Ascending aorta (tissue), 2 donors: ENCODE results near the gene OCSTAMP. TPM values are rescaled to one million over a fixed set of nuclear protein-coding genes. Genes with fewer than 3 reads are reported as not detected.

Experiments
- DNase-seq, 2 donors: peaks; one replicate each; pipeline ENCODE4 v3.0.0-alpha.2; 2019; ENCODE audit warnings: low spot score in 2 of 2
- H3K27ac ChIP-seq, 2 donors: fragments of 200-600 bp; sonication (generic); one replicate each; pipeline ENCODE4 v1.5.1; 2016 to 2017; ENCODE audit warnings: mild to moderate bottlenecking in 1 of 2
- H3K27me3 ChIP-seq: fragments of 200-600 bp; sonication (generic); one replicate; pipeline ENCODE4 v1.5.1; 2017
- H3K36me3 ChIP-seq, 2 donors: fragments of 200-600 bp; sonication (generic); one replicate each; pipeline ENCODE4 v1.5.1; 2016
- H3K4me1 ChIP-seq, 2 donors: fragments of 200-600 bp; sonication (generic); one replicate each; pipeline ENCODE4 v1.5.1; 2016 to 2017; ENCODE audit warnings: mild to moderate bottlenecking in 1 of 2
- H3K4me3 ChIP-seq, 2 donors: fragments of 200-600 bp; sonication (generic); one replicate each; pipeline ENCODE4 v1.5.1; 2016 to 2017; ENCODE audit warnings: mild to moderate bottlenecking in 1 of 2
- H3K9me3 ChIP-seq, 2 donors: fragments of 200-600 bp; sonication (generic); one replicate each; pipeline ENCODE4 v1.5.1; 2016
- intact Hi-C: fragments of 100-400 bp; cut with DNase I; formaldehyde crosslinking; loops from one replicate; pipeline ENCODE4 v1.15.1; 2023
- total RNA-seq: library from RNA; depleted of rRNA; stranded (reverse); fragments of >200 nt; gene quantifications from one replicate; pipeline ENCODE4 v1.1.0, GENCODE V29; 2016
- TF ChIP-seq, protein P1 (sequence below), 3 experiments: fragments of 200-600 bp in 2 of 3; fragments of 450-650 bp in 1 of 3; sonication (generic) in 2 of 3; IDR thresholded peaks; one replicate each; pipeline ENCODE4 v1.5.1; 2016 to 2019; ENCODE audit warnings: antibody characterized with exemption in 3 of 3, mild to moderate bottlenecking in 1 of 3, moderate library complexity in 1 of 3

The OCSTAMP gene
- total RNA-seq, 1 donor from 2014 or later: not detected

DNA sequence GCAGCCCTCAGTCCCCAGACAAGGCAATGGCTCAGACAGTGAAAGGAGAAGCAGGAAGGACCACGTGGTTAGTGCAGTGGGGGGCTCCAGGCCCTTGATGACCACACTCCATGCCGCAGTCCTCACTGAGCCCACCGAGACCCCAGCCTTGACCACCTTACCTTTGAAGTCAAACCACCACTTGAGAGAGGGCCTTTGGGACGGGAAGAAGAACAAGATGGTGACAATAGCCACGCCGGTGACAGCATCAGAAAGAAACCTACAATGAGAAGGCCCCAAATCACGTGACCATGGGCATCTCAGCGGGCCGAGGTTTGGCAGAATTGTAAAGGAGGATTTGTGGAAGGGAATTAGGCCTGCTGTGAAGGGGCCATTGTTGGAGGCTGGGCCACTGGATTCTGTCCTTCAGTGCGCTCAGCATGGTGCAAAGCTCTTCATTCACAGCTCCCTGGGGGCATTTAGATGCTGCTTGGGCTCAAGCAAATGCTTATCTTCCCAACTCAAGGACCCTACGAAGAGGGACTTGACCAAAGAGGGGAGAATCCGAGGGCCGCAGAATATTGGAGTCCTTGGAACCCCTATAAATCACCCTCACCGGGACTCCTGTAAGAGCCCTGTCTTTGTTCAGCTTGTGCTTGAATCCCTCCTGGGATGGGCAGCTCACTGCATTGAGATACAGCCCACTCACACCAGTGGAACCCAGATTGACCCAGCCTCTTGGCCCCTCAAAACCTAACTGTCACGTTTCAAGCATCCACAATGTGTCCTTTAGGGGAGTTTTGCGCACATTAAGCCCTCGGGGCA is 33.2 kb upstream of the OCSTAMP start:
- Histone ChIP-seq H3K9me3 (no peaks in the 10 kb centered on the region), H3K4me1 (no peaks in the 10 kb centered on the region), H3K4me3 (no peak overlapping the region), H3K27ac (no peak overlapping the region), H3K27me3 (no peaks in the 10 kb centered on the region), H3K36me3 (no peaks in the 10 kb centered on the region)
- TF ChIP-seq, protein P1, sequence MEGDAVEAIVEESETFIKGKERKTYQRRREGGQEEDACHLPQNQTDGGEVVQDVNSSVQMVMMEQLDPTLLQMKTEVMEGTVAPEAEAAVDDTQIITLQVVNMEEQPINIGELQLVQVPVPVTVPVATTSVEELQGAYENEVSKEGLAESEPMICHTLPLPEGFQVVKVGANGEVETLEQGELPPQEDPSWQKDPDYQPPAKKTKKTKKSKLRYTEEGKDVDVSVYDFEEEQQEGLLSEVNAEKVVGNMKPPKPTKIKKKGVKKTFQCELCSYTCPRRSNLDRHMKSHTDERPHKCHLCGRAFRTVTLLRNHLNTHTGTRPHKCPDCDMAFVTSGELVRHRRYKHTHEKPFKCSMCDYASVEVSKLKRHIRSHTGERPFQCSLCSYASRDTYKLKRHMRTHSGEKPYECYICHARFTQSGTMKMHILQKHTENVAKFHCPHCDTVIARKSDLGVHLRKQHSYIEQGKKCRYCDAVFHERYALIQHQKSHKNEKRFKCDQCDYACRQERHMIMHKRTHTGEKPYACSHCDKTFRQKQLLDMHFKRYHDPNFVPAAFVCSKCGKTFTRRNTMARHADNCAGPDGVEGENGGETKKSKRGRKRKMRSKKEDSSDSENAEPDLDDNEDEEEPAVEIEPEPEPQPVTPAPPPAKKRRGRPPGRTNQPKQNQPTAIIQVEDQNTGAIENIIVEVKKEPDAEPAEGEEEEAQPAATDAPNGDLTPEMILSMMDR (IDR thresholded peaks at IDR 0.05): no peak
- intact Hi-C loops: no loop called here
- no peak for DNase-seq

DNA sequence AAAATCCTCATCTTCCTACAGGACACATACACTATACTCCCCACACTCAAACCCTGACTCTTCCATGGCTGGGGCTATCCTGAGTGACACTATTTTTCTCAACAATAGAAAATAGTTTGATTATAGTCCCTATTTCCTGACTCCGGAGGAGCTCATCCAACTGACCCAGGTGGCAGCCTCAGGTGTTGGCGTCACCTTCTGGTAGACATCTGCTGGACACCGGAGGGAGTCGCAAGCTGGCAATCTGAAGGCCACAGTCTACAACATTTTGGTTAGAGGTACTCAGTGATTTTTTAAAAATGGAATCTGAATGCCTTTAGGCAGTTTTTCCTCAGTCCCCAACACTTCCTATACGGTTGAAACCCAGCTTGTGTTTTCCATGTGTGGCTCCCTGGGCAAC is 32.2 kb upstream of the OCSTAMP start:
- Histone ChIP-seq H3K9me3 (no peaks in the 10 kb centered on the region), H3K27ac (no peak overlapping the region), H3K4me1 (no peaks in the 10 kb centered on the region), H3K27me3 (no peaks in the 10 kb centered on the region), H3K36me3 (no peaks in the 10 kb centered on the region), H3K4me3 (no peak overlapping the region)
- TF ChIP-seq, protein P1 (IDR thresholded peaks at IDR 0.05): no peak
- intact Hi-C loops: no loop called here
- DNase-seq: no peak

DNA sequence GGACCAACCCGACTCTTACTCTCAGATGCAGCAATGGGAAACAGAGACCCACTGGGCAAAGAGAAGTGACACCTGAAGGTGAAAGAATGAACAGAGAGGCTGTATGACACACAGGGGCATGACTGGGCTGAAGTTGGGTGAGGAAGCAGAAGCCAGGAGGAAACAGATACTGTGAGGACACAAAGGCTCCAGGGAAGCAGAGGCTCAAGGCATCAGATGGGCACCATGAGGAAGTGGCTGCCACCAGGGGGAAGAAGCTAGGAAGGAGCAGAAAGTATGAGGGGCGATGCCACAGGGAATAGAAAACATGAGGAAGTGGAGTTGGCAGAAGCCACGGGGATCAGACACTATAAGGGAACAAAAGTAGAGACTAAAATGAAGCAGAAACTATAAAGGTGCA is 30.9 kb upstream of the OCSTAMP start:
- Histone ChIP-seq H3K4me1 (no peaks in the 10 kb centered on the region), H3K27me3 (no peaks in the 10 kb centered on the region), H3K27ac (no peak overlapping the region), H3K9me3 (no peaks in the 10 kb centered on the region), H3K36me3 (no peaks in the 10 kb centered on the region), H3K4me3 (no peak overlapping the region)
- intact Hi-C loops: no loop called here
- no peak for DNase-seq
- TF ChIP-seq, protein P1 (IDR thresholded peaks at IDR 0.05): no peak

DNA sequence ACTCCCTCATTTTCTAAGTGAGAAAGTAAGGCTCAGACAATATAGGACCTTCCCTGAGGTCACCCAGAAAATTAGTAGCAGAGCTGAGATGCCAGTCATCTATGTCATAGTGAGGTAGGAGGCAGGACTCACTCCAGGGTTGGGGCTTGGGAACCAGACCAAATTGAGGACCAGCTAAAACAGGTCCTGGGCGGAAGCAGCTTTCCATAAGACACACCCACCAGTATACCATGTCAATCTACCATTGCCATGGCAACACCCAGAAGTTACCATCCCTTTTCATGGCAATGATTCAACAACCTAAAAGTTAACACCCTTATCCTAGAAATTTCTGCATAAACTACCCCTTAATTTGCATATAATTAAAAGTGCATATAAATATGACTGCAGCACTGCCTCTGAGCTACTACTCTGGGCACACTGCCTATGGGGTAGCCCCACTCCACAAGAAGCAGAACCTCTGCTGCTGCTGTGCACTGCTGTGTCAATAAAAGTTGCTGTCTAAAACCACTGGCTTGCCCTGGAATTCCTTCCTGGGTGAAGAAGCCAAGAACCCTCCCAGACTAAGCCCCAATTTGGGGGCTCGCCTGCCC is 30.3 kb upstream of the OCSTAMP start:
- DNase-seq: no peak
- no peaks in the 10 kb centered on the region for H3K9me3 ChIP-seq
- H3K4me3 ChIP-seq: no peak overlapping the region
- TF ChIP-seq, protein P1 (IDR thresholded peaks at IDR 0.05): no peak
- no peak overlapping the region for H3K27ac ChIP-seq
- intact Hi-C loops: no loop called here
- H3K36me3 ChIP-seq: no peaks in the 10 kb centered on the region
- H3K4me1 ChIP-seq: no peaks in the 10 kb centered on the region
- H3K27me3 ChIP-seq: no peaks in the 10 kb centered on the region

DNA sequence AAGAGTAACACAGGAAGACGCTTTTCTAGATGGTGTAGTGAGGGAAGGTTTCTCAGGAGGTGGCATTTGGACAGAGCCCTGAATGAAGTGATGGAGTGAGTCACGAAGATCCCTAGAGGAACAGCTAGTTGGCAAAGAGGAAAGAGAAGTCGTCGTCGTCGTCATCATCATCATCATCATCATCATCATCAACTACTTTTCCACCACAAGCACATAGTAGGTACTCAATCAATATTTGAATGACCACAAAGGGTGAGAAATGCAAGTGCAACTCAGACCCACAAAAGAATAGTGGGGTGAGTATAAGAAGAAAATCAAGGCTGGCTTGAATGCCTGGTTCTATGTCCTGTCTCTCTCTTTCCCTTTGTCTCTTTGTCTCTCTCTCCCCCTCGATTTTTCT is 28.3 kb upstream of the OCSTAMP start:
- Histone ChIP-seq H3K4me3 (no peak overlapping the region), H3K27me3 (no peaks in the 10 kb centered on the region), H3K36me3 (no peaks in the 10 kb centered on the region), H3K27ac (no peak overlapping the region), H3K9me3 (no peaks in the 10 kb centered on the region), H3K4me1 (no peaks in the 10 kb centered on the region)
- intact Hi-C loops: no loop called here
- TF ChIP-seq, protein P1 (IDR thresholded peaks at IDR 0.05): no peak
- no peak for DNase-seq
